CD4-positive, alpha-beta T cell treated with Interleukin-6 at 100 ng/mL for 8 hours (primary cell): ENCODE data around the gene TFAP2A.

Experiments used
- DNase-seq: peaks from one replicate; pipeline ENCODE4 v3.0.0-alpha.2; 2020; ENCODE audit warnings: mixed read lengths, low spot score

The TFAP2A gene

GRCh38 chr6:10399451-10399850 is 15.4 kb downstream of the TFAP2A start:
- no peak for DNase-seq

GRCh38 chr6:10398446-10399218 is 16.2 kb downstream of the TFAP2A start:
- no peak for DNase-seq

DNA sequence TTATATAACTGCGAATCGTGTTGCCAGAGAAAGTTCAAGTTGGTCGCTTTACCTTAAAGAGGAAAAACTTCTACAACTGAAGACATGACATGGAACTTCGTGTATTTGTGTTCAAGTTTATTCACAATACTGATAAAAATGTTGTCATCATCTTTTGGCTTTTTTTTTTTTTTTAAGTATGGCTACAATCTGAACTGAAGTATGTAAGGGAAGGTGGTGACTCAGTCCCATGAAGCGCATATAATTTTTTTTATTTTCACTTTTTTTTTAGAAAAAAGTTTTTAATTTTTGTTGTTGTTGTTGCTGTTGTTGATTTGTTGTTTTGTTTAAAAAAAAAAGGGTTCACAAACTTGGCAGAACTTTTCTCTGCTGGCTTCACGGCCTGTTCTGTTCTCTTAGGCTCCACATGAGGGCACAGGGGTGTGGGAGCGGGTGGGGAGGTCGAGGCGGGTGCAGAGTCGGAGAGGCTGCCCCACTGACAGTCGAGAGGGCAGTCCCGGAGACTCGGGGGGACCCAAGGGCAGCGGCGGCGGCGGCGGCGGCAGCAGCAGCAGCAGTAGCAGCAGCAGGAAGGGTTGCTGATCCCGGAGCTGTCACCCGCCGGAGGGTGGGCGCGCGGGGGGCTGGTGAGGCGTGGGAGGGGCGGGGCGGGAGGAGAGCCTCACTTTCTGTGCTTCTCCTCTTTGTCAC is 17.0 kb downstream of the TFAP2A start:
- no peak for DNase-seq

DNA sequence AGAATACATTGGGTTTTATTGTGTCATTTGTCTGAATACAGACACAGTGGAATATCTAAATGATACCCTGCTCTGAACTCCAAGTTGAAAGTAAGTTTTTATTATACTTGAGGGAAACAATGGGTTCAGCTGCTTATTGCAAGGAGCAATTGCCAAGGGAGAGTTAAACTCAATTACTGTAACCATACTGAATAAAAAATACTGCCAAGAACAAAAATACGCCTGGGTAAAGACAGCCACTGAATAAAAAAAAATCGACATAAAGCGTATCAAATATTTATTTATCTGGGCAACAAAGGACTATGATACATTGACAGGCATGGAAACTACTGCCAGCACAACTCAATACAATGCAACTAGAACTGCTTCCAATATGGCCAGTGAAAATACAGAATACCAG is 18.1 kb downstream of the TFAP2A start:
- DNase-seq, result no peak

DNA sequence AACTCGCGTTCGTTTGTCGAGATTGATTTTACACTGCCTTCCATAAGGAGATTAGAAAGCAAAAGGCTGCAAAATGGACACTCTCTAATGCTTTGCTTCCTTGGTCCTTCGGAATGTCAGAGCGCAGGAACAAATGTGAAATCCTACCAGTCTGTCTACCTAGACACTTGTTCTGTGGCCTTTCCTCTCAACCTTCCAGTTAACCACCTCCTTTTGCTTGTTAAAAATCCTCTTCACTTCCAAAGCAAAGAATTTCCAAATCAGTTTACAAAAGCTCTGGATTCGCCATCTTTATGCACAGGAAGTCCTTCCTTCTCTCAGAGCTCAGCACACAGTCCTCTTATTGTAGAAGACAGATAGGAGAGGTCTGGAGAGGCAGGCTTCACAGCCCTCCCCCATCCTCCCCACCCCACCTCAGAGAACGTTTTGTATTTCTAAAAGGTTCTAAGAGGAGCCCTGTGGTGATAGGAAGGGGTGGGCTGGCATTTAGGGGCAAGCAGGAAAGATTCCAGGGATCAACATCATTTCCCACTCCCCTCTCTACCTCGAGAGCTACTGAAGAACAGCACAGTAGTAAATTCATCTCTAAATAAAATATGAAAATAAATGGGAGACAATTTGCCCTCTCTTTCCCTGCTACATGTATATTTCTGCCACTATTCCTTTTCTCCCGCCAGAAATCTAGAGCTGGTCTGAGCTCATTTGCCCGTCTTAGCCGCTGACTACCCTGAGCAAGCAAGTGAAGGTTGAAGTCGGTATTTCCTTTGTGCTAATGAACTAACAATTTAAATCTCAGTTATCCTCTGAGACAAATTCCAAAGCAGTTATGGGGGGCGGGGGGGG is 18.9 kb downstream of the TFAP2A start:
- DNase-seq, result no peak

GRCh38 chr6:10395171-10395703 is 19.6 kb downstream of the TFAP2A start:
- DNase-seq, result no peak

DNA sequence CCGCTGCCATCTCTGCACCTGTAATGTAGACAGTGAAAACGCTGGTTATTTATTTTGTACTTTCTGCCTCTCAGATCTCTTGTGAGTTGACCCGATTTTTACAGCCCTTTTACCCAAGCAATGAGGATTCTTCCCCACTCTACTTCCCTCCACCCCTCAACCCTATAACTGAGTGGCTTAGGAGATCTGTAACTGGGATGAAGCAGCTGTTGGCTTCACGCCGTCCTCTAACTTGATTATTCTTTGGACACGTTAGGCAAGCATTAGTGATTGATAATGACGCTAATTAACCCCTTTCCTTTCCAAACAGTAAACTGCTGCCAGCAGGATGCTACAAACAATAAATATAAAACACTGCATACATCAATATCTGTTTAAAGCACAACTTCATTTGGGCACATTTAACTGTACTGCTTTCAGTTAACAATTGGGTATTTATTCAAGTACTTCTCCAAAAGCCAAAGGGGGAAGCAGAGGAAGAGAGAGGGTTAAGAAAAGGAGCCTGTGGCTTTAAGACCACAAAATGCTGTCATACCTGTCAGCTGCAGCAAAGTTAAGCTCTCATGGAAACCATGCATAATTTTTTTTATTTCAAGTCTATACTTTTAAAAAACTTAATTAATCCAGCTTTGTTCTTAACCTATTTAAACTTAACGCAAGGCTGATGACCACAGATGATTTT is 21.2 kb downstream of the TFAP2A start:
- no peak for DNase-seq

DNA sequence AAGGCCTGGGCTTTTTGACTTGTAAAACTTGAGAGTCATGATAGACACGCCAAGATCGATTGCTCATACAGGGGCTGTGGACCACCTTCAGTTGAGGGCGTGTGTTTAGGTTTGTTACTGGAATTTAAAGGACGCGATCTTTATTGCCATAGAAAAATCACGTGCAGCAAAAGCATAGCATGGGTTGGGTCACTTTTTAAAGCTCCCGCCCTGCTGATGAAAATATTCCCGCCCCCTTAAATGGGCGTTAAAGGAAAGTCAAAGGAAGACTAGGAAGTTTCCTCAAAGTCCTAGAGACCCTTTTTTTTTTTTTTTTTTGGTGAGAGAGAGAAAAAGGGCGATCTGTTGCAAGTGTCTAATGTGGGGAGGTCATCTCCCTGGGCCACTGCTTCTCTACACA is 23.1 kb downstream of the TFAP2A start:
- no peak for DNase-seq

- no peak for DNase-seq
These were observed 23.6 kb downstream of the TFAP2A start for GRCh38 chr6:10391299-10391630.

DNA sequence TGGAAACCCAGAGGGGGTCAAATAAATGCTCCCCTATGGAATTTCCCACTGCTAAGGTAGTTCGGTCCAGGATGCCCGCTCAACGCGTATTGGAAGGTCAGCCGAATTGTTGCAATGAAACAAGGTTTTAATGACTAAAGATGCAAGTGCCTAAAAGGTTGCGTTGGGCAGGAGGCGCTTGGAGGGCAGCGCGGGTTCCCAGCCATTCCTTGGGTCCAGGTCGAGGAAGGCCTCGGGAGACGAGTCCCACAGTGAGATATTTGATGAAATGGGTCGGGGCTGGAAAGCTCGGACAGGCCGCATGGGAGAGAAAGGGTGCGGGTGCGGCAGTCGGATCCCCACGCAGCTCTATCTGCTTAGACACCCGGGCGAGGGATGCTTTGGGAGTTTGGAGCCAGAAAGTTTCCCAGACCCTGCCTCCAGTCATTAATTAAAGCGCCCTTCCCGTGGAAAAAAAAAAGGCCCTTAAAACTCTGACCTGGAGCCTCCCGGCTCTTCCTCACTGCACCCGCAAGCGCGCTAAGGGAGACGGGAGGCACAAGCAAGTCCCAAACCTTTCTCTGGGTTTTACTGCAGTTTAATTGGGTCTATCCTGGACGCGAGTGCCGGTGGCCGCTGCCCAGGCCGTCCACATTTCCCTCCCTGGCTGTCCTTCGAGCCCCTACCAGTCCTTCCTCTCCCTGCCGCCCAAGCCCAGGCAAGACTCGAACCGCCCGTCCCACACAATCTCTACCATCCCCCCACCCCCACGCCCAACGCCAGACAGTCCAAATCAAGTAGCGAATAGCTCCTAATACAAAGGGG is 24.2 kb downstream of the TFAP2A start:
- DNase-seq, result no peak

DNA sequence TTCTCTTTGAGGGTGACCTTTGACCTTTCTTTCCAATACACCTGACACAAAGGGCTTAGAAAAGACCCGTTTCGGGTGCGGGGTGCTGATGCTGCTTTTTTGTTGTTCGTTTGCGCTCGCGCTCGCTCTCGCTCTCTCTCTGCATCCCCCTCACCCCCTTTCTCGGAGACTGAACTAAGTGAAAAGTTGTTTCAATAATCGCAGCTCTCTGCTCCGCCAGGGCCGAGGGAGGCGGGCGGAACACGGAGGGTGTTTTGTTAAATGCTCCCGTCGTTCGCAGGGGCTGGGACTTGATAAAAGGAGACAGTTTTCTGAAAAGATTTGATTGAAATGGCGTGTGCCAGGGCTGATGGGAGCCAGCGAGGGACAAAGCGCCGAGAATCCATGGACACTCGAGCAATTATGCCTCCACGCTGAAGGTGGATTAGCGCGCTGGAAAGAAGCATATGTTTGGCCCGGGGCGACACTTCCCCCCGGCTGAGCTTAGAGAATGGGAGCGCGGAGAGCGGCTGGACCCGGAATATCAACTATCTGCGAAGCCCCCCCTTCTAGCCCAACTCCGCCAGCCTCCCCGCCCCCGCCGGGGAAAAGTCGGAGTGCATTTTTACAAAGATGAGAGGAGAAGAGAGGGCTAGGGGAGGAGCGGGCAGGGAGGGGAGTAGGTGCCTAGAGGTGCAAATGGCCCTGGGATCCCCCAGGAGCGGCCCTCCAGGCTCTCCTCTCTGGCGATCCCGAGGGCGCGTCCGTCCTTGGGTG is 25.0 kb downstream of the TFAP2A start:
- DNase-seq, result no peak

GRCh38 chr6:10386756-10387654 is 27.9 kb downstream of the TFAP2A start:
- DNase-seq, result no peak

DNA sequence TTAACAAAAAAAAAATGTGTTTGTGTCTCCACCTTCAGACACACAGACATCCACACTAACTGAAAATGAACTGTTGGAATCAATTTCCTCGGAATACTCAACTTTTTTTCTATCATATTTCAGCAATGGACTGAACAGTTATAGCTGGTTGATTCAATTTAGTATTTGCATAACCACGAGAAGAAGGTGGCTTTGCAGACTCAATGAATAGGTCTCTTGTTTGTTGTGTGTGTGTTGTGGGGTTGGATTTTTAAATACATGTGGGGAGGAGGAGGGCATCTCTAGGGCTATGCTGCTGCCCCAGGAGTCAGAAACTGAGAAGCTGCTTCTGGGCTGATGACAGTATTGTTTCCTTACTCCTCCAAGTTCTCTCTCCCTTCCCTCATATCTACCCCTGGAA is 28.7 kb downstream of the TFAP2A start:
- no peak for DNase-seq

DNA sequence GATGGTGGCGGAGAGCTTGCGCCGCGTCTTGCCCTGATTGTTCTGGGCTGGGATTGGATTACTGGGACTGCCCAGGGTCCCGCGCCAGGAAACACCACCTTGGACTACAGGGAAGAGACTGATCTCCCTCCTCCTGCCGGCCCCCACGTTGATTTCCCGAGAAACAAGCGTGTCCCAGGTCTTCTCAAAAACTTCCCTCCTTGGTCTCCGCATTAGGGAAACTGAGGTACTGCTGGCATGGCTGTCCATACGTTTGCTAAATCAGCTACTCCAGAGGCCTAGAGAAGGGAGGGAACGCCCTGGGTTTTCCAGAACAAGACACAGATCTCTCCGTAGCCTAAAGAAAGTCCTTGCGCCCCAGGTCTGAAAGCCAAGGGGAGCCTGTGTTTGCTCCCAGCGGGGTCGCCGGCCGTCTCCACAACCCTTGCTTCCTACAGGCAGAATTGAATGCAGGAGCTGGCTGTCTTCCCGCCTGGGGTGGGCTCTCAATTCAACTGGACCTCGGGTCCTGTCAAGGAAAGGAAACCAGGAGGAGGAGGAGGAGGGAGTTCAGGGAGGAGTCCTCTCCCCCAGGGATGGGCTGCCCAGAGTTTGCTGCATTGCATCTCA is 29.2 kb downstream of the TFAP2A start:
- DNase-seq, result no peak

DNA sequence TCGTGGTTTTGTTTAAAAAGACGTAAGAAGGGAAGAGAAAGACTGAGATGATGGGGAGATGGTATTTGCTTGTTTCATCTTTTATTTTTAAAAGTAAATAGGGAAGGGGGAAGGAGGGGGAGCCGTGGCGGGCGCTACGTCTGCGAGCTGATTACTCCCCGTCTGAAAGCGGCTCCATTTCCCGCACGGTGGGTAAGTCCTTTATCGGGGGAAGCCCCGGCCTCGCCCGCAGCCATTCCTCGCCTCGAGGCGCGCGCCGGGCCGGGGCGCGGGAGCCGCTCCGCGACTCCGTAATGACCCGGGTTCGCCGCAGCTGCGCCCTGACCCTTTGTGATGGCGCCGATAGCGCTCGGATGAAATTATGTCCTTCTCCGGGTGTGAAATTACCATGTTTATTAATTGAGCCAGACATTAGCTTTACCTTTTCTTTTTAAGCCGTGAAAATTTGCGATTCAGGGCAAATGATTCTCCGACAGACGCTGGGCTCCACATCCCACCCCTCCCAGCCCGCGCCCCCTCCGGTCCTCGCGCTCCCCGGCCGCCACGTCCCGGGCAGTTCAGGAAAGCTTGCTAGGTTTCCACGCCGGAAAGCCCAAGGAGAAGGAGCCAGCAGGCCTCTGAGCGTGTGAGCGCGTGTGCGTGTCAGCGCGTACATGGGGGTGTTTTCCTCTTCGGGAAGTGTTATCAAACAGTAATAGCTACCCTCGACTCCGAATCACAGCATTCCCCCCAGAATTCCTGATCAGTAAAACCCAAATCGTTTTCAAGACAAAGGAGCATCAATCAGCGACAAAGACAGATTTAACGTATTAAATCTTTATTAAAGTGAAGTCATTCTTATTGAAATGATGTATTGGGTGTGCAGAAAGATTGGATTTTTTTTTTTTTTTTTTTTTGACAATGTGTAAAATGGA is 30.0 kb downstream of the TFAP2A start:
- no peak for DNase-seq

DNA sequence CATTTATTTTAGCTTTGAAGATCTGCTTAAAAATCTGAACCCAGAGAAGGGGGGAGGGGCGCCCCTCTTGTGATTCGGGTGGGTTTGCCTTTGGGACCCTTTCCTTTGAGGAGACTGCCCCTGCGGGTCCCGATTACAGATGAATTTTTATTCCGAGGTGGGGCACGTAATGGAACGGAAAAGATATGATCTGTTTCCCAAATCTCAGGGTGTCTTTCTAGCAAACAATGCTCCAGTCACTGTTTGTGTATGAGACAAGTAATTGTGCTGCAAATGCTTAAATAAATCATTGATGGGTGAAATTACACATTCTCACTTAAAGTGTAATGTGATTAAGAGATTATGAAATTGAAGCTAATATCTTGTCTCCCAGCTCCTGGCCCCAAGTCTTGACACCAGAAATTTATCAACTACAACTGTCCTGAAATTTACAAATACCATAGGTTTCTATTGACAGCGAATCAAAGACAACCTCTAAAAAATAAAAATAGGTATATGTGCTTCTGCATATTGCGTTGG is 30.7 kb downstream of the TFAP2A start:
- DNase-seq, result no peak

GRCh38 chr6:10383331-10384090 is 31.4 kb downstream of the TFAP2A start:
- DNase-seq, result no peak
